ENCODE results near the gene MYO1E. TPM values are rescaled to one million over a fixed set of nuclear protein-coding genes. Genes with fewer than 3 reads are reported as not detected.

Gene MYO1E
- total and polyA plus RNA-seq, 7 donors: 20.6 to 92.2 (median 32.1) TPM

- Histone ChIP-seq H3K4me3 (no peak overlapping the region), H3K9me3 (no peaks in the 10 kb centered on the region), H3K27me3 (no peaks in the 10 kb centered on the region), H3K4me1 (peaks cover 0 to 5% (median 0%) of the 10 kb centered on the region in 4 donors), H3K36me3 (peaks cover 0 to 13% (median 0%) of the 10 kb centered on the region in 4 donors), H3K27ac (no peak overlapping the region)
- intact Hi-C loops (cut with DNase I): loop anchor here (10.0 kb wide), 1 partner anchor 604 kb away; the partner anchor contains the start of gene MINDY2
- TF ChIP-seq POLR2A (IDR thresholded peaks at IDR 0.05) (no peak), POLR2AphosphoS5 (IDR thresholded peaks at IDR 0.05) (no peak), CTCF (IDR thresholded peaks at IDR 0.05) (no peak), EP300 (IDR thresholded peaks at IDR 0.05) (no peak)
- DNase-seq: no peak
Measured at GRCh38 chr15:59378855-59379254, 6.2 kb upstream of the MYO1E start.

- H3K36me3 ChIP-seq: peaks cover 0 to 13% (median 0%) of the 10 kb centered on the region in 4 donors
- intact Hi-C loops (cut with DNase I): loop anchor here (10.0 kb wide), 1 partner anchor 603 kb away; the partner anchor contains the start of gene MINDY2
- WGBS, 2 donors: 79 to 84% methylated on average over 3 of the region's 3 CpGs
- no peak for DNase-seq
- no peaks in the 10 kb centered on the region for H3K9me3 ChIP-seq
- no peak for TF ChIP-seq EP300 (IDR thresholded peaks at IDR 0.05)
- no peak for TF ChIP-seq CTCF (IDR thresholded peaks at IDR 0.05)
- TF ChIP-seq POLR2AphosphoS5 (IDR thresholded peaks at IDR 0.05): no peak
- TF ChIP-seq POLR2A (IDR thresholded peaks at IDR 0.05): no peak
- H3K4me3 ChIP-seq: no peak overlapping the region
- H3K4me1 ChIP-seq: peaks cover 0 to 5% (median 2%) of the 10 kb centered on the region in 4 donors
- H3K27me3 ChIP-seq: no peaks in the 10 kb centered on the region
- no peak overlapping the region for H3K27ac ChIP-seq
Measured at GRCh38 chr15:59377924-59378323, 5.3 kb upstream of the MYO1E start.

- TF ChIP-seq POLR2AphosphoS5 (IDR thresholded peaks at IDR 0.05): no peak
- TF ChIP-seq POLR2A (IDR thresholded peaks at IDR 0.05): no peak
- no peak for TF ChIP-seq EP300 (IDR thresholded peaks at IDR 0.05)
- no peak for TF ChIP-seq CTCF (IDR thresholded peaks at IDR 0.05)
- Histone ChIP-seq H3K4me1 (peaks cover 0 to 5% (median 2%) of the 10 kb centered on the region in 4 donors), H3K9me3 (no peaks in the 10 kb centered on the region), H3K4me3 (no peak overlapping the region), H3K27ac (no peak overlapping the region), H3K36me3 (peaks cover 0 to 2% (median 0%) of the 10 kb centered on the region in 4 donors), H3K27me3 (no peaks in the 10 kb centered on the region)
- intact Hi-C loops (cut with DNase I): loop anchor here (10.0 kb wide), 1 partner anchor 602 kb away; the partner anchor contains the start of gene MINDY2
- WGBS, 2 donors: 74 to 92% methylated on average over 2 of the region's 2 CpGs
- DNase-seq: no peak
Measured at GRCh38 chr15:59376733-59377132, 4.1 kb upstream of the MYO1E start.

- H3K36me3 ChIP-seq: no peaks in the 10 kb centered on the region
- intact Hi-C loops (cut with DNase I): loop anchor here (1.0 to 10.0 kb wide), 2 partner anchors 64 to 598 kb away; partner anchors contain the start of gene MINDY2
- WGBS, 2 donors: 1 to 4% methylated on average over 6 of the region's 6 CpGs
- H3K4me3 ChIP-seq: peak overlapping the region; percentile 66 to 94 (median 87)
- no peak for DNase-seq
- H3K27me3 ChIP-seq: no peaks in the 10 kb centered on the region
- peaks cover 0 to 16% (median 13%) of the 10 kb centered on the region in 4 donors for H3K4me1 ChIP-seq
- H3K9me3 ChIP-seq: no peaks in the 10 kb centered on the region
- peak overlapping the region; percentile 94 to 98 (median 97) for H3K27ac ChIP-seq
- TF ChIP-seq POLR2A (IDR thresholded peaks at IDR 0.05): no peak
- TF ChIP-seq EP300 (IDR thresholded peaks at IDR 0.05): no peak
- no peak for TF ChIP-seq POLR2AphosphoS5 (IDR thresholded peaks at IDR 0.05)
- no peak for TF ChIP-seq CTCF (IDR thresholded peaks at IDR 0.05)
Measured at GRCh38 chr15:59373215-59373614, 544 bp upstream of the MYO1E start.

All from sigmoid colon (tissue), 7 donors.